ENCODE data around the gene MACROD2.

Gene MACROD2

GRCh38 chr20:14406495-14406894 lies 411.2 kb downstream of the MACROD2 start:
- no peak overlapping the region for H3K27ac ChIP-seq
- TF ChIP-seq CTCF (conservative IDR thresholded peaks at IDR 0.05): no peak
- TF ChIP-seq ZFX (IDR thresholded peaks at IDR 0.05): no peak

GRCh38 chr20:14407336-14407735 lies 412.0 kb downstream of the MACROD2 start:
- H3K27ac ChIP-seq: no peak overlapping the region
- no peak for TF ChIP-seq ZFX (IDR thresholded peaks at IDR 0.05)
- no peak for TF ChIP-seq CTCF (conservative IDR thresholded peaks at IDR 0.05)

GRCh38 chr20:14410869-14411555 lies 415.7 kb downstream of the MACROD2 start:
- H3K27ac ChIP-seq: no peak overlapping the region
- no peak for TF ChIP-seq CTCF (conservative IDR thresholded peaks at IDR 0.05)
- TF ChIP-seq ZFX (IDR thresholded peaks at IDR 0.05): no peak

DNA sequence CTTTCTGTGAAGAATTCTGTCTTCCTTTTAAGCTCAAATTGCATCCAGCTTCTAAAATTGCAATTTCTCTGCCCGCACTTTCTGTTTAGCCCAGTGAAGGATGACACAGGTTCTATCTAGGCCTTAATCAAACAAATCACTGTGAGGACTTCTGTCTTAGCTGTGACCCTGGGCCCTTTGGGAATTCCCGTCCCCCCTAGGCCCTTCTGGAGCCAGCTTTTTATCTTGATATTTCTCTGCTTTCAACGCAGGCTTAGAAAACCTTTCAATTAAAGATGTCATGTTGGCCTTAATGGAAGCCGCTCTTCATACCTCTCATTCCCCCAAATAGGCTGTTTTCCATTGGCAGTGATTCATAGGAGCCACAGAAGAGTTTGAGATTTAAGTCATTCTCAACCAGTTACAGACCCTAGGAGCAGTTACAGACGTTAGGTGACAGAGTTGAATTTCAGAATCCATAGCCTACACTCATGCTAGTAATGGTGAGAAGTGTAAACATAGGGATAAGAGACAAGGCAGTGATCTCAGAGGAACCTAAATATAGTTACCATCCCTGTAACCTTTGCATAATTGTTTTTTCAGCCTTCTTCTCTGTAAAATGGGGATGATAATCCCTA lies 416.9 kb downstream of the MACROD2 start:
- no peak overlapping the region for H3K27ac ChIP-seq
- TF ChIP-seq ZFX (IDR thresholded peaks at IDR 0.05): no peak
- TF ChIP-seq CTCF (conservative IDR thresholded peaks at IDR 0.05): no peak

- TF ChIP-seq ZFX (IDR thresholded peaks at IDR 0.05) (no peak), CTCF (conservative IDR thresholded peaks at IDR 0.05) (no peak)
- no peak overlapping the region for H3K27ac ChIP-seq
These were observed 418.5 kb downstream of the MACROD2 start for GRCh38 chr20:14413835-14414234.

- no peak for TF ChIP-seq ZFX (IDR thresholded peaks at IDR 0.05)
- TF ChIP-seq CTCF (conservative IDR thresholded peaks at IDR 0.05): no peak
- H3K27ac ChIP-seq: no peak overlapping the region
These were observed 419.2 kb downstream of the MACROD2 start for GRCh38 chr20:14414560-14414959.

GRCh38 chr20:14415467-14415866 lies 420.2 kb downstream of the MACROD2 start:
- no peak for TF ChIP-seq ZFX (IDR thresholded peaks at IDR 0.05)
- no peak for TF ChIP-seq CTCF (conservative IDR thresholded peaks at IDR 0.05)
- H3K27ac ChIP-seq: no peak overlapping the region
